HG02610 (cell line): ENCODE data around the gene DQX1.

Experiments used
- ATAC-seq: cut with Tn5 transposase; IDR thresholded peaks from one replicate; pipeline ENCODE4 v1.9.1; 2021; ENCODE audit warnings: mild to moderate bottlenecking, moderate library complexity; ENCODE audit not compliant: unreplicated experiment

DQX1 gene

DNA sequence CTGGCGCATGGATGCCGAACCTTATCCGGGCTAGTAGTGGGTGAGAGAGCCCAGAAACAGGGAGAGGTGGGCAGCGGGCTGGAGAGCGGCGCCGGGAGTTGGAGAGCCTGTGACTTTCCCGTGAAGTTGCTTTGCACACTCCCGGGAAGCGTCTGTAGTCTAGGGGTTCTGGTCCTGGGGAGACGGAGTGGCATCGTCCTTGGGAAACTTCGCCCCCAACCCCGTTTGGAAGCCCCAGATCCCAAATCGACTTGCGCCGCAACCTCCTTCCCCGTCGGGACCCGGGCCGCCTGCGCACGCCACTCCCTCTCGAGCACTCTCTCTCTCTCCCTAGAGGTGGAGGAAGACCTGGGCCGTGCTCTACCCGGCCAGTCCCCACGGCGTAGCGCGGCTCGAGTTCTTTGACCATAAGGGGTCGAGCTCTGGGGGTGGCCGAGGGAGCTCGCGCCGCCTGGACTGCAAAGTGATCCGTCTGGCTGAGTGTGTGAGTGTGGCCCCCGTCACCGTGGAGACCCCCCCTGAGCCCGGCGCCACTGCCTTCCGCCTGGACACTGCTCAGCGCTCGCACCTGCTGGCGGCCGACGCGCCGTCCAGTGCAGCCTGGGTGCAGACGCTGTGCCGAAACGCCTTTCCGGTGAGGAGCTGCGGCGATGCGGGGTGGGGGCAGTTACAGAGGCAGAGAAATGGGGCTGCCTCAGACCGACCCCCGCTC lies 28.9 kb upstream of the DQX1 start:
- peak; percentile 33 for ATAC-seq

DNA sequence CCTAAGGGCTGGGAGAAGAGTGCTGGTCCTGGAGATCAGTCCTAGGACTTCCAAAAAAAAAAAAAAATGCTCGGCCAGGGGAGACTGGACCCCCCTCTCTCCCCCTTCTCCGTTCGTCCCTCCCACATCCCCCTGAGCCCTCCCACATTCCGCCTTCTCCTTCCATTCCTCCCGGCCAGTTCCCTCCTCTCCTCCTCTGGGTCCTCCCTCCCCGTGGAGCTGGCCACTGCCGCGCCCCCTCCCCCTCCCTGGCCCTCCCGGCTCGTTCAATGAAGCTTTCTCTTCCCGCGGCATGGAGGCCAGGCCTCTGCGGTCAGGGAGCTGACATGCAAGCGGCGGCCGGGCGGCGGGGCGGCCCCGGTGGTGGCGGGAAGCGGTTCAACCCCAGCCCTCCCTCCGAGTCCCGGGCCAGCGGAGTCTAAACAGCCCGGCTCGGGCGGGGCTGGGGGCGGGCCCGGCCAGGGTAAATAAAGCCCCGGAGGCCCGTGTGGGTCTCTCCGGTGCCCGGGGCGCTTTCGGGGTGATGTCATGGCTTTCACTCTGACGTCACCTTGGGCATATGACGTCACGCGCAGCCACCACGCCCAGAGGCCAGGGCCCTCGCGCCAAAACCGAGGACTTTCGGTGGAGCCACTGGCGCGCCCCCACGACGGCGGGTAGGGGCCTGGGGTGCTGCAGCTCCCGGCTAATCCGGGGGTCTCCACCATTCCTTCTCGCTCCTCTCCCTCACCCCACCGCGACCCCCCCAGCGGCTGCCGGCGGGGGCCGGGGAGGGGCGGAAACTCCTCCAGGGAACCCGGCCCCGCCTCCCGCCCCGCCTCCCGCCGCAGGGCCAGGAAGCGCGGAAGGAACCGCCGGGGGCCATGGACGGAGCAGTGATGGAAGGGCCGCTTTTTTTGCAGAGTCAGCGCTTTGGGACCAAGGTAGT lies 28.1 kb upstream of the DQX1 start, which contains the start of the genes DOK1 and LOXL3:
TSS of gene DOK1 (plus strand) at position 829 of the 928 bp plus-strand sequence. CDS start at position 864, 35 bp downstream.
TSS of gene LOXL3 (minus strand) at position 51 of the 928 bp plus-strand sequence. CDS start 1,308 bp downstream, outside the sequence.
- ATAC-seq, result peak; percentile 48

DNA sequence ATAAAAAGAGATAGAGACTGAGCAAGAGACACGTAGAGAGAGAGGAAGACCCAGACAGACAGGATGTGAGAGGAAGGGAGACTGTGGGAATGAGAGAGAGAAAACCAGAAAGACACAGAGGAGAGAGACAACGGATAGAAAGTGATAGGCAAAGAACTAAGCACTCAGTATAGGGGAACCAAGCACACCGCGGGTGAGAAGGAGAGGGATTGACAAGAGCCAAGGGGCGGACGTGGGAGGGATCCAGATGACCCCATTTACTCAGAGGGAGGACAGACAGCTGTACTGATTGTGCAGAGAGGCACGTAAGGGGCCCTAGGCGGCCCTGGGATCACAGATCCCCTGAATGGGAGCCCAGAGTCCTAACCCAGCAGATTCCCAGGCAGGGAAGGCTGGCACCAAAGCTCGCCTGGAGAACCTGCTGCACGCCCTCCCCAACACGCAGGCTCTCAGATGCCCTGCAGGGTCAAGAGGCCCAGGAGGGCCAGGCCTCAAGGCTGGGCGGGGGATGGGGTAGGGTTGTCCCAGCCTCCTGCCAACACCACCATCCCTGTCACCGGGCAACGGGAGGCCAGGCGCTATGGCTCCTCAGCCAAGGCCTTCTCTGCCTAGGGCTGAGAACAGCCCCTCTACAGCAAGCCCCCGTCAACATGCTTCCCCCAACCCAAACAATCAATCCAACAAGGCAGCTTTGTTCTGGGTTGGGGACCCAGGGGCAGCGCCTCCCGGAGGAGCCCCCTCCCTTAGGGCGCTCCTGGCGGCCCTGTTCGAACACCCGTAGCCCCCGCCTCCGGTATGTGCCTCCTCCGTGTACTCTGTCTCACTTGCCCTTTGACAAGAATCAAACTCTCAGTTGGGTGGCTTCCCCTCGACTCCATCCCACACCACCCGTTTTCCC lies 27.1 kb upstream of the DQX1 start:
- ATAC-seq, result no peak

DNA sequence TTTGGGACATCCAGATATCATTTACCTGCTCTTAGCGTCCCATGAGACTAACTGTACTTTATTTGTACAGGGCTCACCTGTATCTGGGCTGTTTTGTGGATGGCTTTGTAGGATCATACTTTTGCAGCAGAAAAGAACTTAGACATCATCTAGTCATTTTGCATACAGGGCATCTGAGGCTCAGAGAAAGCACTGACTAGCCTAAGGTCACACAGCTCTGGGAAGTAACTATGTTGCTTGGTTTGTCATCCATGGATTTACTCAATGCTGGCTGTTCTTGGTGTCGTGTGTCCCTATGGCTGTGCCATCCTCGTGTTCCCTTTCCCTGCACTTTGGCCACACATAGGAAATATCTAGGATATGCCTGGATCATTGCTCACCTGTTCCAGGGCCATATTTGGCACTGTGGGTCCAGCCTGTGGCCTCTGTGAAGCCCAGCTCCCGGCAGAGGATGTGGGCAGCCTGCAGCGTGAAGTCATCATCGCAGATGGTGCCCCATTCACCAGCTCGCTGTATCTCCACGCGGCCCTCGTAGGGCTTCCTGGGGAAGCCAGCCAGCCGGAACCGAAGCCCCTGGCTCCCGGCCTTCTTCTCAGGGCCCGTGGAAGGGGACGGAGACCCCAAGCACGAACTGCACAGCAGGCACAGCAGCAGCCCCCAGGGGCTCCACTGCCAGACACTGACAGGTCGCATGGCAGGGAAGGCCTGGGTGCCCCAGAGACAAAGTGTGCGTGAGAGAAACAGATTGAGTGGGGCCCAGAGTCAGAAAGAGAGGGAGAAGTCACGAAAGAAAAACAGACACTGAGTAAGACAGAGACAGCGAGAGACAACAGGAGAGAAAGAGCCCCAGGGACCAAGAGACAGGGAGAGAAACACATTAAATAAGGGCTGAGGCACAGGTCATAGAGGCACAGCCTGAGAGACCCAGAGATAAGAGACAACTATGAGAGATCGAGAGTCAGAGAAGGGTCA lies 26.2 kb upstream of the DQX1 start:
- no peak for ATAC-seq

DNA sequence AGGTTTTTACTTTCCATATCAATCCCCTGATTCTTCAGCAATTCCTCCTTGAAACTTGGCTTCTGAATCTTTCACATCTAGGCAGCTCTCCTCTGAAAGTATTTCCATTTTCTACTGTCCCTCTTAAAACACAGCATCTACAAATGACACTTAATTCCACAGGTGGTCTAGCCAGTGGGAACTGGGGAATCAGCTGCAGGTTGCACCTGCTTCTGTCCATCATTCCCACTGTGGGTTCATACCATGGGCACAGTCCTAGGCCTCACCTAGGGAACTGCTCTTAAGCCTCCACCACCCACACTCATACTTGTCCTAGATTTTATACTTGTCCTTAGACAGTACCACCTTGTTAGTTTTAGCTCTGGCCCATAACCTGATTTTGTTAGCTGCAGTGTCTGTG lies 25.5 kb upstream of the DQX1 start:
- no peak for ATAC-seq

DNA sequence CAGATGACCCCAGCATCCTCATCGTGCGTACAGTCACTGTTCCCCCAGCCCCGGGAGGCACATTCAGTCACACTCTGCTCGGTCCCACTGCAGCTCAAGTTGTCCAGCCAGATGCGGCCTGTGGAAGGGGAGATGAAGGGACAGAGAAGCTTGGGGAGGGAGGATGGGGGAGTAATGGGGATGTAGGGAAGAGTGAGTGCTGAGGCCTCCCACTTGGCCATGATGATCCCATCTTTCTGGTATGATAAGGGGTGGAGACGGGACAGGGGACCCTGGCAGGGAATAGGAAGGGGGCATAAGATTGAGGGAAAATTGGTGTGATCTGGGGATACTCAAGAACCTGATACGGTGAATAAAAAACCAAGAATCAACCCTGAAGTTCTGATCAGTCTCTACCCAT lies 24.2 kb upstream of the DQX1 start:
- ATAC-seq, result no peak

DNA sequence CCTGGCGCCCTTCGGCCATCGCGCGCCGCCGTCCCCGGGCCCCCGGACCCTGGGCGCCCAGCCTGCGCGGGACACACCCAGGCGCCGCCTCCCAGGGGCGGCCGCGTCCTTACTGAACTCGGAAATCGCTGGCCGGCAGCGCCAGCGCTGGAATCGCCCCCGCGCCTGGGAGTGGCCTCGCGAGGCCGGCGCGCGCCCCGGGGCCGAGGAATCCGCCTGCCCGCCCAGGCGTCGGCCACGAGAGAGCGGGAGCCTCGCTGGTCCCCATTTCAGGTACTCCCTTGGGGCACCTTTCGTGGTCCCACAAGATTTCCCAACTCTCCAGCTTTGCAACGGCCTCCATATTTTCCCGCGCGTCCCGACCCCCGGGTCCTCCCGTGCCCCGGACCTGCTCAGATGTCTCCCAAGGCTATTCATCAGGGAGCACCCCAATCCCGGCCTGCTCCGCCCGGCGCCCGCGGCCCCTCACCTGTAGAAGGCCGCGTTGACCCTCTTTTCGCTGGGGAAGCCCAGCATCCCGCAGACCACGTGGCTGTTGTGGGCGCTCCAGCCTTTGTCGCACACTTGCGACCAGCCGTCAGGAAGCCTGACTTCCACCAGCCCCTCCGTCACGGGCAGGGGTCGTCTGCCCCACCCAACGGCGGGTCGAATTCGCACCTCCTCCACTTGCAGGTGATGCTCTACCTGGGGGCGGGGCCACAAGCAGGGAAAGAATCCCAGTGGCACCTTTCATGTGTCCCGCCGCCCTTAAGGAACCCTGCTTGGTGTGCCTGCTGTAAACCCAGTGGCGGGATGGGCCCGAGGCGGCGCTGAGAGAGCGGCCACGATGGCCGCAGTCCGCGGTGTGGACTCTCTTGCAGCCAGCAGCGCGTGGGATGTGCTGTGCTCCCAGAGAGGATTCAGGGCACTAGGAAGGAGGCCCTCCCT lies 23.1 kb upstream of the DQX1 start:
- ATAC-seq, result no peak

DNA sequence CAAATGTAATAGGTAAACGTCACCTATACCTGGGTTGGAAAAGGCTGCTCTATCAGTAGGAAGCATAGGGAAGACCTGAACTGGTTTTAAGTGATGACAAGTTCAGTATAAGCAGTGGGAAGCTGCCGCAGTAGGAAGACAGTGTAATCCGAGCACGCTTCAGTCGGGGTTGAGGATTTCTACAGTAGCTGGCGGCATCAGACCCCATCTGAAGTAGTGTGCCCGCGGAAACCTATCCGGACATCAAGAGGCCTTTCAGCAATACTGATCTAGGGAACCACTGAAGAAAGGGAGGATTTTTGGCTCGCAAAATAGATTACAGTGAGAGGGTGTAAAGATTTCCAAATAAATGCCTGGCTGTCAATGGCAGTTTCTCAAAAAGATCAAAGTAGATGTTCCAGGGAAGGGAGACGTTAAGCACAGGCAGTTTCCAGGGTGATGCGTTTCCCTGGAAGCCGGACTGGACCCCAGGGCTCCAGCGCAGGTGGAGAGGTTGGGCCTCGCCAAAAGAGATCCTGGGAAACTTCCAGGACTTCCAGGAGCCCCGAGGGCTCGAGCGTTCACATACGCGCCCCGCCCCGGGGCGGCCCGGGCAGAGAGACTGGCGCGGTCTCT lies 22.4 kb upstream of the DQX1 start:
- ATAC-seq, result no peak

DNA sequence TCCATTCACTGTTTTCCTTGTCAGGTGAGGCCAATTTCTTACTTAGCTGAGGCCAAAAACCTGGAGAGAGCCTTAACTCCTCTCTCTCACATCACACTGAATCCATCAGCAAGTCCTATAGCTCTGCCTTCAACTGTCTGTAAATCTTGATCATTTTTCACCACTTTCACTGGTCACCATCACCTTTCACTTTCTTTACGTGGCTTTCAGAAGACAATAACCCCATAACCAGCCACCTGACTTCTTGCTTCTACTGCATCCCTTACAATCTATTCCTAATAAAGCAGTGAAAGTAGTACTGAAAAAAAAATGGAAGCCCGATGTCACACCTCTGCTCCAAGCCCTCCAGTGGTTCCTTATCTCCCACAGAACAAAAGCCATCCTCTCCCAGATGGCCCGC lies 20.0 kb upstream of the DQX1 start:
- ATAC-seq, result no peak

DNA sequence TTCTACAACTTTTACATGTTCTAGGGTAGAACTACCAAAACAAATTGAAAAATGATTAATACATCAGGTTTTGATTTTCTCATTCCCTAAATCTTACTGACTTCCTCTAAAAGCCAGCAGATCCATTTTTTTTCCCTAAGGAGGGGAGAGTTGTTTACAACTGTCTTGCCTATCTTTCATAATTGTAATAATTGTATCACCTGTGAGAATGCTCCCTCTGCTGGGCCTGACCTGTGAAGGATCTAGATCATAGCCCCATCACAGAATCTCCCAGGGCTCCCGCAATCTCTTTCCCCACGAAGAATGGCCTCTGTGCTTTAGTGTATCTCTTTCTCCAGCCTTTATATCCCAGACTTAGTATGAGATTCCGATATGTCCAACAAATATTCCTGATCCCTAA lies 18.6 kb upstream of the DQX1 start:
- ATAC-seq, result no peak

DNA sequence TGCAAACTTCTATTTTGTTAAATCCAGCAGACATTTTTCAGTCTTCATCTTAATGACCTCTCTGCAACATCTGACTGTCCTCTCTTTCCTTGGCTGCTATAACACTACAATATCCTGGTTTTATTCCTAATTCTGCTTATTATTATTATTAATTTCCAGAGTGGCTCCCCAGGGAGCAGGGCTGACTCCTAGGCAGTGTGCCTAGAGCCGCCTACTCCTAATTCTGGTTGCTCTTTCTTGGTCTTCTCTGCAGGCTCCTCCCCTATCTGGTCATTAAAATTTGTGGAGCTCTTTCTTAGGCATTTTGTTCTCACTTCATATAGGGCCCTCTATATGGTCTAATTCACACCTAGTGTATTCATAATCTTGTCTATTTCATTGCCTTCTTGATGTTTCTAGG lies 16.9 kb upstream of the DQX1 start:
- ATAC-seq, result no peak

DNA sequence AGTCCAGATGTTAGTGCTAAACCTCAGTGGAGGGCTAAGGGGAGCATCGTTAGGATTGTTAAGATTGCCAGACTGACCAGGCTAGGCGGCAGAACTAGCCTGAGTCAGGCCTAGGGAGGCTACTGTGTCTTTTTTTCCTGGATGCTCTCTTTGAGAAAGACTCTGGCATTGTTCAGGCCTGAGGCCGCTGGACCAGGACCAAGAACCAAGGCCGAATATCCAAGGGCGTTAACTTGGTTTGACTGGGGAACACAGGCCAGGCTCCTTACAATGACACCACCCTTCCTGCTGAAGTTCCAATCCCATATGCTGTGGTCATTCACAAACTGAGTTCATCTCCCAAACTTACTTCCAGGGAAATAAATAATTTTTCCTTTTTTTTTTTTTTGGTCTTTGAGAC lies 14.3 kb upstream of the DQX1 start:
- no peak for ATAC-seq

DNA sequence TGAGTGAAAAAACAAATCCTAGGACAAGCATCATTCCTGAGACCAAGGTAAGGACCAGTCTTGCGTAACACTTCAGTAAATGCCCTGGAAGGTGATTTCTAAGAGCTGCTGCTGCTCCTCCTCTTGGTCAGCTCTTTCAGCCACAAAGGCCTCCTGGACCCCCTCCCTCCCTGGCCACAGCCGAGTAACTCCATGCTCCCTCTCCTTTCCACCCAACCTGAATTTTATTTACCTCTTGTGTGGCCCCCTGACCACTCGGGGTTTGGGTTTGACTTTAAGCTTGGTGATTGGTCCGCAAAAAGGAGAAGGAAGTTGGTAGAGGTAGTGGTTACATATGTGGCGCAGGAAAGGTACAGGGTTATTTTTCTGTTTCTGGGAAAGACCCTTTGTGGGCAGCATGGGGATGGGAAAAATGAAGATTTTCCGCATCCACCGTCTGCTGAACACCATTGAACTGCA lies 12.9 kb upstream of the DQX1 start:
- ATAC-seq, result peak; percentile 70

DNA sequence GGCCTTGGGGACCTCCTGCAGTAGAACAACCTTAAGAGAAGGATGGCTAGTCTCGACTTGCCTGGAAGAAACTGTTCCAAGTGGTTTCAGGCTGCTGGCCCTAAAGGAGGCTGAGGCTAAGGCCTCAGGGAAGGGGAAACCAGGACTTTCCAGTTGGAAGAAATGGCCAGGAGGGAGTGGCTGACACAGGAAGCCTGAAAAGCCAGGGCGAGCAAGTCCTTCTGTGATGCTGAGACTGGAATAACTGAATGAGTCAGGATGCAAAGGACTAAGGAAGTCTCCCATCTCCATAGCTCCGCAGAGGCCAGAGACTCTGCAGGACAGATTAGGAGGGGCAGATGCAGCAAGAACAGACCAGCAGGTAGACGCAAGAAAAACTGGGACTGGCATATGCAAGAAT lies 11.1 kb upstream of the DQX1 start:
- ATAC-seq, result no peak

DNA sequence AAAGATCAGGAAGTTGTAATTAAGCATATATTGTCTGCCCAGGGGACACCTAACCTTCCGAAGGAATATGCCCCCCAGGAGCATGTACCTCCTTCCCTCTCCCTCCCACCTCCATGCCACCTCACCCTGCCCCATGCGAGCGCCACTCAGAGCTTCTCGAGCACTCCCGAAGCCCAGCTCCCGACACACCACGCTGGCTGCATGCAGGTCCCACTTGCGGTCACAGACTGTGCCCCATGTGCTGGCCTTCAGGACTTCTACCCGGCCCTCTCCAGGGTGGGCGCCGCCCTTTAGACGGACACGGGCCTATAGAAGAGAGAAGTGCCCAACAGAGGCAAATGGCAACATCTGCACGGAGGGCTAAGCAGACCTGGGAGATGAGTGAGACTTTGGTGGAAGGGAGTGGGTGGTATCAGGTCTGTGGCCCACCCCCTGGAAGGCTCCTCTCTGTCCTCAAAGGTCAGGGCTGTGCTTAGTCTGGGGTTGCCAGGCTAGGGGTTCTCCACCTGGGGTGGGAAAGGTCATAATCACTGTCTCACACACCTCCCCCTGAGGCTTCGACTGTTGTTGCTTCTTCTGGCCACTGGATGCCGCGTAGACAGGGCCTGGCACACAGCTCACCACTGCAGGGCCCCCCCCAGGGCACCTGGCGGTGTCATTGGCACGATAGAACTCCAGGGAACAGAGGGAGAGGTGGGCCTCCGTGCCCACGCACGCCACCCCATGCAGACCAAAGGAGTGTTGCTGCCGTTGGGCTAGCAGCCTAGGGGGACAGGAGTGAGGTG lies 10.3 kb upstream of the DQX1 start:
- no peak for ATAC-seq

DNA sequence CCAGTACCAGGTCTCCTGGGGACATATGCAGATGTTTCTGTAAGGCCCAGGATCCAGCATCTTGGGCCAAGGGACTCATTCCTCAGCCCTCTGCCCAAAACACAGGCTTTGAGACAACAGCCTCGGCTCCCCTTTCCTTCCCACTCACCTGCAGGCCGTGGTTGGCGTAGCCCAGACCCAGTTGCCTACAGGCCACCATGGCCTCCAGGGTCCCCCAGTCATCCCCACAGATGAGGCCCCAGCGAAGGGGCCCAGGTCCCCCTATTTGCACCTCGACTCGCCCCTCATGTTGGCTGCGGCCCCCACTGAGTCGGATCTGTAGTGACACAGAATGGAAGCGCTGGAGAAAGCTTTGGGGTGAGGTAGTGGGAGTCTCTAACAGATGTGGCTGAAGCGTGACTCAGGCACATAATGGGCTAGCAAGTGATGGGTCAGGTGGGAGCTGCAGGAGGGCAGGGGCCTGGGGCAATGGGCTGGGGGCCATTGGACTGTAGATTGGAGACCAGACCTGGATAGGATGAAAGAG lies 9.5 kb upstream of the DQX1 start:
- no peak for ATAC-seq

DNA sequence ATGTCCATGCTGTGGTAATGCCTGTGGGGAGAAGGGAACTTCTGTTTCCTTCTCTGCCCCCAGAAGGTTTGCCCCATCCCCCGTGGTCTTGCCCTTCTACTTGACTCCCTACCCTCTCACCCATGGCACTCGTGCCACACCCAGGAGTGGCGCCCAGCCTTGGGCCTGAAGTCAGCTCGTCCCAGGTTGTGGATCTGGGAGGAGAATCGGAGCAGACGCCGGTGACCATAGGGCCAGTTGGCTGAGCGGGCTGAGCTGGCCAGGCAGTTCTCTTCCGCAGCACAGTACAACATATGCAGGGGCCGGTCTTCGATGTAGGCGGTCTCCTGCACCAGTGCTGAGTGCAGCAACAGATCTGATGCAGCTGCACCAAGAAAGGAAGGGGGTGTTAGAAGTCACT lies 8.4 kb upstream of the DQX1 start:
- ATAC-seq, result no peak
